DOHH2 (cell line): ENCODE results near the gene SLC6A12.

Source experiments
- EZH2phosphoT487 ChIP-seq: fragments of 200-600 bp; sonication (generic); IDR thresholded peaks from 2 replicates; pipeline ENCODE4 v1.6.1; 2017; ENCODE audit warnings: borderline replicate concordance, mild to moderate bottlenecking, antibody characterized with exemption, low read length, moderate library complexity, mixed read lengths
- TF ChIP-seq, protein P1 (sequence below): fragments of 200-600 bp; sonication (generic); IDR thresholded peaks from one replicate; pipeline ENCODE4 v1.5.1; 2014; ENCODE audit warnings: antibody characterized with exemption, mild to moderate bottlenecking, low read depth, low read length; ENCODE audit not compliant: poor library complexity, severe bottlenecking

GRCh38 chr12:153080-153746 lies 60.7 kb downstream of the SLC6A12 start:
- TF ChIP-seq, protein P1, sequence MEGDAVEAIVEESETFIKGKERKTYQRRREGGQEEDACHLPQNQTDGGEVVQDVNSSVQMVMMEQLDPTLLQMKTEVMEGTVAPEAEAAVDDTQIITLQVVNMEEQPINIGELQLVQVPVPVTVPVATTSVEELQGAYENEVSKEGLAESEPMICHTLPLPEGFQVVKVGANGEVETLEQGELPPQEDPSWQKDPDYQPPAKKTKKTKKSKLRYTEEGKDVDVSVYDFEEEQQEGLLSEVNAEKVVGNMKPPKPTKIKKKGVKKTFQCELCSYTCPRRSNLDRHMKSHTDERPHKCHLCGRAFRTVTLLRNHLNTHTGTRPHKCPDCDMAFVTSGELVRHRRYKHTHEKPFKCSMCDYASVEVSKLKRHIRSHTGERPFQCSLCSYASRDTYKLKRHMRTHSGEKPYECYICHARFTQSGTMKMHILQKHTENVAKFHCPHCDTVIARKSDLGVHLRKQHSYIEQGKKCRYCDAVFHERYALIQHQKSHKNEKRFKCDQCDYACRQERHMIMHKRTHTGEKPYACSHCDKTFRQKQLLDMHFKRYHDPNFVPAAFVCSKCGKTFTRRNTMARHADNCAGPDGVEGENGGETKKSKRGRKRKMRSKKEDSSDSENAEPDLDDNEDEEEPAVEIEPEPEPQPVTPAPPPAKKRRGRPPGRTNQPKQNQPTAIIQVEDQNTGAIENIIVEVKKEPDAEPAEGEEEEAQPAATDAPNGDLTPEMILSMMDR, result peak; percentile 98
- TF ChIP-seq EZH2phosphoT487, result no peak
